Testis (tissue), 5 donors: Measurements from ENCODE around the gene KCTD15. TPM values are rescaled to one million over a fixed set of nuclear protein-coding genes. Genes with fewer than 3 reads are reported as not detected.

Experiments
- DNase-seq: peaks from one replicate; pipeline ENCODE4 v3.0.0-alpha.2; 2019
- H3K27ac ChIP-seq, 2 donors: fragments of 200-600 bp; sonication (generic); one replicate each; pipeline ENCODE4 v1.5.1; 2019
- H3K27me3 ChIP-seq: fragments of 200-600 bp; sonication (generic); one replicate; pipeline ENCODE4 v1.5.1; 2019
- H3K36me3 ChIP-seq: fragments of 200-600 bp; sonication (generic); one replicate; pipeline ENCODE4 v1.5.1; 2017; ENCODE audit warnings: low read depth; ENCODE audit errors: missing control alignments
- H3K4me1 ChIP-seq: fragments of 200-600 bp; sonication (generic); one replicate; pipeline ENCODE4 v1.5.1; 2019
- H3K4me3 ChIP-seq, 2 donors: fragments of 200-600 bp; sonication (generic); one replicate each; pipeline ENCODE4 v1.5.1; 2017 to 2019
- H3K9me3 ChIP-seq: fragments of 200-600 bp; sonication (generic); one replicate; pipeline ENCODE4 v1.5.1; 2017
- CTCF ChIP-seq, 3 experiments: fragments of 450-650 bp in 2 of 3; fragments of 200-600 bp in 1 of 3; sonication (generic) in 1 of 3; IDR thresholded peaks; one replicate each; pipeline ENCODE4 v1.5.1; 2016 to 2019; ENCODE audit warnings: antibody characterized with exemption in 3 of 3, mild to moderate bottlenecking in 2 of 3, moderate library complexity in 1 of 3
- POLR2A ChIP-seq: fragments of 450-650 bp; IDR thresholded peaks from one replicate; pipeline ENCODE4 v1.6.1; 2017; ENCODE audit warnings: antibody characterized with exemption, mild to moderate bottlenecking, moderate library complexity
- WGBS, 2 donors: methylation state at CpG; one replicate each; pipeline ENCODE4 v1.1.5; 2018; 5-methylcytosine and 5-hydroxymethylcytosine counted together
- intact Hi-C: fragments of 100-400 bp; cut with DNase I; formaldehyde crosslinking; loops from one replicate; pipeline ENCODE4 v1.15.1; 2023; ENCODE audit warnings: low total_unique reads
- long read RNA-seq, 2 donors: transcript quantifications; one replicate each; lab custom pipeline, GENCODE V29; 2026
- polyA plus RNA-seq: library from polyadenylated mRNA; stranded (reverse); fragments of 350-450 nt; fragmentation: Illumina TruSeq; extraction: RNeasy Lipid Tissue Mini Kit (QIAGEN cat#74804); gene quantifications from one replicate; pipeline ENCODE4 v1.2.3, GENCODE V29; 2014; ENCODE audit warnings: low read depth, low replicate concordance; ENCODE audit not compliant: insufficient read depth
- total RNA-seq, 2 donors: library from RNA; depleted of rRNA; stranded (reverse); fragments of >200 nt; gene quantifications; one replicate each; pipeline ENCODE4 v1.2.3, GENCODE V29; 2016

KCTD15 gene
- total RNA-seq, result 100 to 1,000 TPM in 1 of 2 donors, 10 to 100 TPM in 1; 61.9 to 110 TPM
- polyA plus RNA-seq, result 26.3 TPM
- long read RNA-seq, donor 1, full-length matches to known transcripts, result 1 of 1 reads
- long read RNA-seq, donor 1, partial matches to known transcripts, result 0 of 1 reads
- long read RNA-seq, donor 1, other reads (novel, unspliced or antisense), result 0 of 1 reads
- long read RNA-seq, donor 2, partial matches to known transcripts, result 0 of 1 reads
- long read RNA-seq, donor 2, other reads (novel, unspliced or antisense), result 0 of 1 reads

GRCh38 chr19:33796164-33796875, at the start of gene KCTD15:
TSS of gene KCTD15 (plus strand) at chr19:33796870. CDS start at chr19:33800455, 3,585 bp downstream.
- DNase-seq, result peak; percentile 43
- H3K36me3 ChIP-seq, result no peaks in the 10 kb centered on the region
- no peak for TF ChIP-seq POLR2A
- no peak for TF ChIP-seq CTCF (IDR thresholded peaks at IDR 0.05)
- H3K27ac ChIP-seq, result peak within 1 kb of the TSS; percentile 87 to 96
- intact Hi-C loops, result no loop called here
- H3K27me3 ChIP-seq, result no peaks in the 10 kb centered on the region
- H3K4me1 ChIP-seq, result peaks cover 22% of the 10 kb centered on the region
- WGBS, 2 donors, result 0 to 1% methylated on average over 1 to 75 of the region's 92 CpGs
- peak within 1 kb of the TSS; percentile 70 to 81 for H3K4me3 ChIP-seq
- H3K9me3 ChIP-seq, result no peaks in the 10 kb centered on the region

- no peak for DNase-seq
- H3K27ac ChIP-seq, result no peak overlapping the region
- H3K36me3 ChIP-seq, result no peaks in the 10 kb centered on the region
- WGBS, 2 donors, result 38 to 41% methylated on average over 4 of the region's 4 CpGs
- H3K27me3 ChIP-seq, result no peaks in the 10 kb centered on the region
- no peak for TF ChIP-seq CTCF (IDR thresholded peaks at IDR 0.05)
- no peak for TF ChIP-seq POLR2A
- intact Hi-C loops, result no loop called here
- no peak overlapping the region for H3K4me3 ChIP-seq
- no peaks in the 10 kb centered on the region for H3K4me1 ChIP-seq
- H3K9me3 ChIP-seq, result no peaks in the 10 kb centered on the region
These were observed 49.4 kb upstream of the KCTD15 start for GRCh38 chr19:33747273-33747672.

GRCh38 chr19:33748231-33748630, 48.4 kb upstream of the KCTD15 start:
- intact Hi-C loops, result no loop called here
- no peaks in the 10 kb centered on the region for H3K4me1 ChIP-seq
- no peak for TF ChIP-seq POLR2A
- no peak for TF ChIP-seq CTCF (IDR thresholded peaks at IDR 0.05)
- 83 to 97% methylated on average over 2 to 3 of the region's 8 CpGs for WGBS, 2 donors
- DNase-seq, result no peak
- H3K27me3 ChIP-seq, result no peaks in the 10 kb centered on the region
- no peaks in the 10 kb centered on the region for H3K36me3 ChIP-seq
- H3K9me3 ChIP-seq, result no peaks in the 10 kb centered on the region
- H3K4me3 ChIP-seq, result no peak overlapping the region
- H3K27ac ChIP-seq, result no peak overlapping the region

GRCh38 chr19:33749016-33749415, 47.7 kb upstream of the KCTD15 start:
- TF ChIP-seq POLR2A, result no peak
- no peak for TF ChIP-seq CTCF (IDR thresholded peaks at IDR 0.05)
- Histone ChIP-seq H3K36me3 (no peaks in the 10 kb centered on the region), H3K9me3 (no peaks in the 10 kb centered on the region), H3K27ac (no peak overlapping the region), H3K27me3 (no peaks in the 10 kb centered on the region), H3K4me3 (no peak overlapping the region), H3K4me1 (no peaks in the 10 kb centered on the region)
- WGBS, 2 donors, result 78 to 81% methylated on average over 3 of the region's 3 CpGs
- no peak for DNase-seq
- intact Hi-C loops, result no loop called here
